ENCODE data around the gene ZNF367.
"Not testable (repeated sequence)": the region's sequence is repeated elsewhere in the genome, so short reads cannot be mapped to it uniquely, and the experiment has no call there.

ZNF367 gene

GRCh38 chr9:96398582-96399324 is 19.4 kb downstream of the ZNF367 start:
- no peak for DNase-seq

GRCh38 chr9:96395964-96396363 is 22.2 kb downstream of the ZNF367 start:
- DNase-seq: no peak

GRCh38 chr9:96394832-96395496 is 23.2 kb downstream of the ZNF367 start:
- no peak for DNase-seq

- DNase-seq: no peak
Observed at GRCh38 chr9:96392263-96392662, 25.9 kb downstream of the ZNF367 start.

GRCh38 chr9:96391021-96391765 is 27.0 kb downstream of the ZNF367 start:
- peak; percentile 33 for DNase-seq

- DNase-seq: no peak
Observed at GRCh38 chr9:96388144-96388543, 30.0 kb downstream of the ZNF367 start.

GRCh38 chr9:96386157-96386556 is 32.0 kb downstream of the ZNF367 start:
- no peak for DNase-seq

DNA sequence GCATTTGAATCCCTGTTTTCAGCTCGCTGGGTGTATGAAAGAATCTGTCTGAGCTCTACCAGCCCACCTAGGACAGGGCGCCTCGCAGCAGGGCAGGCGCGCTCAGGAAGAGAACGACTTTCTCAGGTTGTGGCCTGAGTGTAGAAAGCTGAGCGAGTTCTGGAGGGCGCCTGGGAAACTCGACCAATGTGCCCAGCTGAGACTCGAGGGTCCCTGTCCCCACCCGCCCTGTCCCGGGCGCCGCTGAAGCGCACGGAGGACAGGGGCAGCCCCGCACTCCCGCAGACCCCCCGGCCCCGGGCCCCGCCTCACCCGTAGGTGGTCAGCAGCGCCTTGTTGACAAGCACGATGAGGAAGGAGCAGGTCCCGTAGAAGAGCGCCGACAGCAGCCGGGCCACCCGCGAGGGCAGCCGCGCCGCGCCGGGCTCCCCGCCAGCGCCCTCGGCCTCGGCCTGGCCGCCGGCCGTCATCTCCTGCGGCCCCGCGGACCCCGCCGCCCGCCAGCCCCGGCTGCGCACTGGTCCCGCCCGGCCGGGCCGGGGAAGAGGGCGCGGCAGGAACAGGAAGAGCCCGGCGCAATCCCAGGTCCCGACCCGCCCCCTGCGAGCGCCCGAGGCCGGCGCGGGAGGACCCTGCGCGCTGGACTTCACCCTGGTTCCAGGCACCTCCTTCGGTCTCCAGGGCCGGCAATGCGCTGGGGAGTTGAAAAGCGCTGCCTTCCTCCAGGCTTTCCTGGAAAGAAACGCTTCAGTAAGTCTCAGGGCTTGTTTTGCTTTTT is 34.8 kb downstream of the ZNF367 start, which contains the start of gene SLC35D2:
SLC35D2 (minus strand) TSS at position 547 of the 778 bp plus-strand sequence; CDS start at position 470, 77 bp downstream.
- DNase-seq: no peak

GRCh38 chr9:96382839-96383164 is 35.4 kb downstream of the ZNF367 start:
- DNase-seq: no peak

DNA sequence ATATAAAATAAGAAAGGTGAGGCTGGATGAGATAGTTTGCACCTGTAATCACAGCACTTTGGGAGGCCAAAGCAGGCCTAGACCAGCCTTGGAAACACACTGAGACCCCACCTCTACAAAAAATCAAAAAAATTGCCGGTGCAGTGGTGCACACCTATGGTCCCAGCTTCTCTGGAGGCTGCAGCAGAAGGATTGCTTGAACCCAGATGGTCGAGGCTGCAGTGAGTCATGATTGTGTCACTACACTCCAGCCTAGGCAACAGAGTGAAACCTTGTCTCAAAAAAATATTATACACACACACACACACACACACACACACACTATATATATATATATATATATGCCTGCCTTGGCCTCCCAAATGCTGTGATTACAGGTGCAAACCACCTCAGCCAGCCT is 36.0 kb downstream of the ZNF367 start:
- no peak for DNase-seq

- DNase-seq: no peak
Observed at GRCh38 chr9:96381696-96382095, 36.5 kb downstream of the ZNF367 start.

- no peak for DNase-seq
Observed at GRCh38 chr9:96381125-96381524, 37.0 kb downstream of the ZNF367 start.

GRCh38 chr9:96379461-96379860 is 38.7 kb downstream of the ZNF367 start:
- no peak for DNase-seq

GRCh38 chr9:96378187-96378586 is 40.0 kb downstream of the ZNF367 start:
- DNase-seq: no peak

- no peak for DNase-seq
Observed at GRCh38 chr9:96376891-96377874, 41.0 kb downstream of the ZNF367 start.

- DNase-seq: not testable (repeated sequence)
Observed at GRCh38 chr9:96375507-96375906, 42.7 kb downstream of the ZNF367 start.

DNA sequence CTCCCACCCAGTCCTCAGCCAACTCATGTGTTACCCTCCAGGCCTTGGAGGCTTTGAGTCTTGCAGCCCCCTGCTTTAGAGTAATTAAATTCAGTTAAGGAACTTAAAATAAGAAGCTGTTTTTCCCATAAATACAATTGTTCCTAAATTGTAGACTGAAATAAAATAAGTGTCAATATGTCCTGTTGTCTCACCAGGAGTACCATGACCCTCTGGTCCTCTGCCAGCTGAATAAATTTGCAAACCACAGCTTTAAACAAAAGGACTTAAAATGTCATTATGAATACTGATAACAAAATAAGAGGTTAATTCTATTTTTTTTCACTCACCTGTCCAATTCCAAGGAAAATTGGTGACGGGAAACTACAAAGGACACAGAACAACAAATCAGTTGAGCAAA is 50.2 kb downstream of the ZNF367 start:
- no peak for DNase-seq

GRCh38 chr9:96363175-96363967 is 54.8 kb downstream of the ZNF367 start:
- no peak for DNase-seq

- not testable (repeated sequence) for DNase-seq
Observed at GRCh38 chr9:96362119-96362518, 56.1 kb downstream of the ZNF367 start.

- no peak for DNase-seq
Observed at GRCh38 chr9:96361668-96362067, 56.5 kb downstream of the ZNF367 start.

DNA sequence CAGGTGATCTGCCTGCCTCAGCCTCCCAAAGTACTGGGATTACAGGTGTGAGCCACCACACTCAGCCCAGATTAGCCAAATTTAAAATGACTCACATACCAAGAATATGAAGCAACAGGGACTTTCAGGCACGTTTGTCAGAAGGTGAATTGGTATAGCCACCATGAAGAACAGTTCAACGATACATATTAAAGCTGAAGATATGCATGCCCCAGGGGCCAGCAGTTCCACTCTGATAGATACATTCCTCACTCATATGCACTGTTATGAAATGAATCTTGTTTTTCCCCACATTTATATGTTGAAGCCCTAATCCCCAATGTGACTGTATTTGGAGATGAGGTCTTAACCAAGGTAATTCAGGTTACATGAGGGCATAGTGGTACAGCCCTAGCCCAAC is 57.2 kb downstream of the ZNF367 start:
- DNase-seq: no peak
